ENCODE measurements around the gene PARP2.

- no peak for TF ChIP-seq CTCF (IDR thresholded peaks at IDR 0.05; ENCODE audit: borderline replicate concordance, extremely low read depth, low read length, poor library complexity, severe bottlenecking)
- TF ChIP-seq EZH2 (IDR thresholded peaks at IDR 0.05; ENCODE audit: borderline replicate concordance, low read depth, low read length, severe bottlenecking): no peak
Measured at GRCh38 chr14:20347747-20348146, 4.3 kb downstream of the PARP2 start.
